ENCODE results near the gene TRAPPC3L.

The TRAPPC3L gene

GRCh38 chr6:116531675-116532570 lies 13.6 kb downstream of the TRAPPC3L start:
- H3K4me3 ChIP-seq (replicated peaks; ENCODE audit: low read depth, low read length): no peak overlapping the region
- DNase-seq (ENCODE audit: low read depth): peak; percentile 89
- peak; percentile 82 for TF ChIP-seq CTCF (IDR thresholded peaks at IDR 0.05; ENCODE audit: low read length, missing control alignments)

GRCh38 chr6:116530436-116530835 lies 15.0 kb downstream of the TRAPPC3L start:
- TF ChIP-seq CTCF (IDR thresholded peaks at IDR 0.05; ENCODE audit: low read length, missing control alignments): no peak
- H3K4me3 ChIP-seq (replicated peaks; ENCODE audit: low read depth, low read length): no peak overlapping the region
- no peak for DNase-seq (ENCODE audit: low read depth)

- no peak for TF ChIP-seq CTCF (IDR thresholded peaks at IDR 0.05; ENCODE audit: low read length, missing control alignments)
- no peak for DNase-seq (ENCODE audit: low read depth)
Measured at GRCh38 chr6:116529466-116530290, 15.8 kb downstream of the TRAPPC3L start.

GRCh38 chr6:116528780-116529179 lies 16.7 kb downstream of the TRAPPC3L start:
- no peak for TF ChIP-seq CTCF (IDR thresholded peaks at IDR 0.05; ENCODE audit: low read length, missing control alignments)
- DNase-seq (ENCODE audit: low read depth): peak; percentile 59
- no peak overlapping the region for H3K4me3 ChIP-seq (replicated peaks; ENCODE audit: low read depth, low read length)

More at GRCh38 chr6:116529466-116530290, 15.8 kb downstream of the TRAPPC3L start:
- no peak overlapping the region for H3K4me3 ChIP-seq (replicated peaks; ENCODE audit: low read depth, low read length)

GRCh38 chr6:116528133-116528532 lies 17.4 kb downstream of the TRAPPC3L start:
- TF ChIP-seq CTCF (IDR thresholded peaks at IDR 0.05; ENCODE audit: low read length, missing control alignments): no peak

GRCh38 chr6:116524236-116524635 lies 21.2 kb downstream of the TRAPPC3L start:
- TF ChIP-seq CTCF (IDR thresholded peaks at IDR 0.05; ENCODE audit: low read length, missing control alignments): no peak
- DNase-seq (ENCODE audit: low read depth): no peak
- H3K4me3 ChIP-seq (replicated peaks; ENCODE audit: low read depth, low read length): no peak overlapping the region

More at GRCh38 chr6:116528133-116528532, 17.4 kb downstream of the TRAPPC3L start:
- no peak for DNase-seq (ENCODE audit: low read depth)
- H3K4me3 ChIP-seq (replicated peaks; ENCODE audit: low read depth, low read length): no peak overlapping the region

Data from fibroblast of pulmonary artery (primary cell).